Astrocyte (in vitro differentiated cells and primary cell): ENCODE measurements around the gene KCNAB1. TPM values are rescaled to one million over a fixed set of nuclear protein-coding genes. Genes with fewer than 3 reads are reported as not detected.

Source experiments
- DNase-seq: peaks from one replicate; pipeline ENCODE4 v3.0.0-alpha.2; 2010; ENCODE audit warnings: low read depth
- FAIRE-seq: peaks from 2 replicates; lab custom pipeline; 2011; peaks lifted over from hg19 to GRCh38; lab: Jason Lieb, UNC
- H2AFZ ChIP-seq: 2 replicates; pipeline ENCODE4 v1.6.0; 2012; ENCODE audit warnings: low read depth, low read length, inconsistent platforms
- H3K27ac ChIP-seq: 2 replicates; pipeline ENCODE4 v1.5.1; 2011; ENCODE audit warnings: low read depth, low read length, inconsistent platforms
- H3K27me3 ChIP-seq: 2 replicates; pipeline ENCODE4 v1.6.0; 2011; ENCODE audit warnings: low read length, inconsistent platforms; ENCODE audit not compliant: insufficient read depth
- H3K36me3 ChIP-seq: 2 replicates; pipeline ENCODE4 v1.5.1; 2011; ENCODE audit warnings: low read length, inconsistent platforms; ENCODE audit not compliant: insufficient read depth
- H3K4me1 ChIP-seq: 2 replicates; pipeline ENCODE4 v1.5.1; 2011; ENCODE audit warnings: low read length, inconsistent platforms; ENCODE audit not compliant: insufficient read depth
- H3K4me2 ChIP-seq: 2 replicates; pipeline ENCODE4 v1.6.0; 2012; ENCODE audit warnings: low read length, inconsistent platforms
- H3K4me3 ChIP-seq: 2 replicates; pipeline ENCODE4 v1.5.1; 2011; ENCODE audit warnings: low read depth, mild to moderate bottlenecking, low read length, inconsistent platforms; ENCODE audit not compliant: insufficient read depth
- H3K79me2 ChIP-seq: 2 replicates; pipeline ENCODE4 v1.6.0; 2012; ENCODE audit warnings: mild to moderate bottlenecking, low read length, inconsistent platforms; ENCODE audit not compliant: insufficient read depth
- H3K9ac ChIP-seq: 2 replicates; pipeline ENCODE4 v1.6.0; 2012; ENCODE audit warnings: mild to moderate bottlenecking, low read length, inconsistent platforms
- H3K9me3 ChIP-seq: 2 replicates; pipeline ENCODE4 v1.5.1; 2012; ENCODE audit warnings: low read depth, mild to moderate bottlenecking, low read length, inconsistent platforms; ENCODE audit not compliant: insufficient read depth
- H4K20me1 ChIP-seq: 2 replicates; pipeline ENCODE4 v1.6.0; 2012; ENCODE audit warnings: low read length, inconsistent platforms; ENCODE audit not compliant: insufficient read depth
- H3K27ac Mint-ChIP-seq: one replicate; pipeline ENCODE4 v1.8.0; 2021; ENCODE audit warnings: mild to moderate bottlenecking, mixed read lengths; ENCODE audit not compliant: unreplicated experiment
- H3K27me3 Mint-ChIP-seq: one replicate; pipeline ENCODE4 v1.8.0; 2021; ENCODE audit warnings: low read depth, mixed read lengths; ENCODE audit not compliant: unreplicated experiment
- H3K36me3 Mint-ChIP-seq: one replicate; pipeline ENCODE4 v1.8.0; 2021; ENCODE audit warnings: low read depth, mixed read lengths; ENCODE audit not compliant: unreplicated experiment
- H3K4me1 Mint-ChIP-seq: one replicate; pipeline ENCODE4 v1.8.0; 2021; ENCODE audit warnings: low read depth, mixed read lengths; ENCODE audit not compliant: unreplicated experiment
- H3K4me3 Mint-ChIP-seq: one replicate; pipeline ENCODE4 v1.8.0; 2021; ENCODE audit warnings: mild to moderate bottlenecking, moderate library complexity, mixed read lengths; ENCODE audit not compliant: unreplicated experiment
- H3K9me3 Mint-ChIP-seq: one replicate; pipeline ENCODE4 v1.8.0; 2021; ENCODE audit warnings: mild to moderate bottlenecking, mixed read lengths; ENCODE audit not compliant: unreplicated experiment
- EZH2 ChIP-seq: IDR thresholded peaks from 2 replicates; pipeline ENCODE4 v1.6.1; 2012; ENCODE audit warnings: mild to moderate bottlenecking, low read length, inconsistent platforms; ENCODE audit not compliant: insufficient read depth
- total RNA-seq: library from RNA; stranded (reverse); gene quantifications from 2 replicates; pipeline ENCODE4 v1.2.1, GENCODE V29; 2021
- TF ChIP-seq, protein P1 (sequence below): IDR thresholded peaks from 2 replicates; pipeline ENCODE4 v1.5.1; 2011; ENCODE audit warnings: low read depth, mild to moderate bottlenecking, inconsistent platforms, low read length, moderate library complexity; ENCODE audit not compliant: insufficient read depth

The KCNAB1 gene
- total RNA-seq, 1 donor from 2014 or later = 0.30 TPM

- Mint-ChIP-seq H3K9me3 (no peaks in the 10 kb centered on the region), H3K27ac (no peak overlapping the region), H3K4me1 (peaks cover 3% of the 10 kb centered on the region), H3K36me3 (no peaks in the 10 kb centered on the region), H3K27me3 (peaks cover 1% of the 10 kb centered on the region), H3K4me3 (no peak overlapping the region)
- no peak for FAIRE-seq
- Histone ChIP-seq H2AFZ (no peak overlapping the region), H3K79me2 (no peaks in the 10 kb centered on the region), H4K20me1 (no peaks in the 10 kb centered on the region), H3K36me3 (no peaks in the 10 kb centered on the region), H3K27me3 (no peaks in the 10 kb centered on the region), H3K4me1 (no peaks in the 10 kb centered on the region), H3K4me3 (no peak overlapping the region), H3K9me3 (no peaks in the 10 kb centered on the region), H3K27ac (no peak overlapping the region), H3K4me2 (no peak overlapping the region), H3K9ac (no peak overlapping the region)
- no peak for DNase-seq
- TF ChIP-seq, protein P1, sequence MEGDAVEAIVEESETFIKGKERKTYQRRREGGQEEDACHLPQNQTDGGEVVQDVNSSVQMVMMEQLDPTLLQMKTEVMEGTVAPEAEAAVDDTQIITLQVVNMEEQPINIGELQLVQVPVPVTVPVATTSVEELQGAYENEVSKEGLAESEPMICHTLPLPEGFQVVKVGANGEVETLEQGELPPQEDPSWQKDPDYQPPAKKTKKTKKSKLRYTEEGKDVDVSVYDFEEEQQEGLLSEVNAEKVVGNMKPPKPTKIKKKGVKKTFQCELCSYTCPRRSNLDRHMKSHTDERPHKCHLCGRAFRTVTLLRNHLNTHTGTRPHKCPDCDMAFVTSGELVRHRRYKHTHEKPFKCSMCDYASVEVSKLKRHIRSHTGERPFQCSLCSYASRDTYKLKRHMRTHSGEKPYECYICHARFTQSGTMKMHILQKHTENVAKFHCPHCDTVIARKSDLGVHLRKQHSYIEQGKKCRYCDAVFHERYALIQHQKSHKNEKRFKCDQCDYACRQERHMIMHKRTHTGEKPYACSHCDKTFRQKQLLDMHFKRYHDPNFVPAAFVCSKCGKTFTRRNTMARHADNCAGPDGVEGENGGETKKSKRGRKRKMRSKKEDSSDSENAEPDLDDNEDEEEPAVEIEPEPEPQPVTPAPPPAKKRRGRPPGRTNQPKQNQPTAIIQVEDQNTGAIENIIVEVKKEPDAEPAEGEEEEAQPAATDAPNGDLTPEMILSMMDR = no peak
- no peak for TF ChIP-seq EZH2
Observed at GRCh38 chr3:156131241-156131640, 10.9 kb downstream of the KCNAB1 start.

DNA sequence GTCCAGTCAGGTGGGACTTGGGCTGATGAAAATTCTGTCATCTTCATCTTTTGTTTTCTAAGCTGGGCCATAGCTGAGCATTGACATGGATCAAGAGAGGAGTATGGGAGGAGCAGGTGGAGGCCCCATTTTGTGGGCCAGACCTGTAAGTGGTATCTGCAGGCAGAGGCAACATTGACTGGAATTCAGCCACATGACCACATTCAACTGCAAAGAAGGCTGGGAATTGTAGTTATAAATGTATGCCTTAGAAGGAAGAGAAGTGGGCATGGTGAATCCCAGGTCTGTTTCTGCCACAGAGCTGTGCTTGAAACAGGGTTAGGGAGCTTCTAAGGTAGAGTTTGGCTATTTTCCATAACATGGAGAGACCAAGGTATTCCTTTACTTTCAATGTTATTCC lies 11.4 kb downstream of the KCNAB1 start:
- FAIRE-seq = no peak

GRCh38 chr3:156132313-156132712 lies 11.9 kb downstream of the KCNAB1 start:
- peaks cover 3% of the 10 kb centered on the region for H3K4me1 Mint-ChIP-seq
- no peak overlapping the region for H3K27ac Mint-ChIP-seq
- peaks cover 1% of the 10 kb centered on the region for H3K27me3 Mint-ChIP-seq
- Histone ChIP-seq H3K36me3 (no peaks in the 10 kb centered on the region), H3K9me3 (no peaks in the 10 kb centered on the region), H3K79me2 (no peaks in the 10 kb centered on the region), H3K27me3 (no peaks in the 10 kb centered on the region), H3K4me1 (no peaks in the 10 kb centered on the region), H3K4me2 (no peak overlapping the region), H3K27ac (no peak overlapping the region), H2AFZ (no peak overlapping the region), H4K20me1 (no peaks in the 10 kb centered on the region), H3K4me3 (no peak overlapping the region), H3K9ac (no peak overlapping the region)
- no peak overlapping the region for H3K4me3 Mint-ChIP-seq
- no peaks in the 10 kb centered on the region for H3K36me3 Mint-ChIP-seq
- no peaks in the 10 kb centered on the region for H3K9me3 Mint-ChIP-seq
- no peak for DNase-seq
- no peak for FAIRE-seq
- no peak for TF ChIP-seq EZH2
- TF ChIP-seq, protein P1 = no peak

More for the DNA sequence above, 11.4 kb downstream of the KCNAB1 start:
- DNase-seq = no peak
- Mint-ChIP-seq H3K27me3 (peaks cover 1% of the 10 kb centered on the region), H3K9me3 (no peaks in the 10 kb centered on the region), H3K4me3 (no peak overlapping the region), H3K36me3 (no peaks in the 10 kb centered on the region), H3K27ac (no peak overlapping the region), H3K4me1 (peaks cover 3% of the 10 kb centered on the region)
- Histone ChIP-seq H3K4me2 (no peak overlapping the region), H3K36me3 (no peaks in the 10 kb centered on the region), H4K20me1 (no peaks in the 10 kb centered on the region), H3K4me1 (no peaks in the 10 kb centered on the region), H3K27me3 (no peaks in the 10 kb centered on the region), H3K79me2 (no peaks in the 10 kb centered on the region), H2AFZ (no peak overlapping the region), H3K27ac (no peak overlapping the region), H3K9me3 (no peaks in the 10 kb centered on the region), H3K4me3 (no peak overlapping the region), H3K9ac (no peak overlapping the region)
- TF ChIP-seq EZH2 = no peak
